ENCODE data around the gene MYCL. TPM values are rescaled to one million over a fixed set of nuclear protein-coding genes. Genes with fewer than 3 reads are reported as not detected.

Gene MYCL
- total RNA-seq, 1 experiment from 2014 or later = 2.0 TPM

GRCh38 chr1:39866767-39867166, 35.0 kb downstream of the MYCL start:
- intact Hi-C loops (cut with micrococcal nuclease; ENCODE audit: unreplicated experiment) = no loop called here
- ChIA-PET POLR2A (no interaction called here), CTCF (no interaction called here)
- no peaks in the 10 kb centered on the region for H3K4me1 ChIP-seq (ENCODE audit: control insufficient read depth, insufficient read depth, low read length)
- no peaks in the 10 kb centered on the region for H3K9me3 ChIP-seq (ENCODE audit: control insufficient read depth, insufficient read depth, low read depth, low read length)
- H3K27me3 ChIP-seq (ENCODE audit: control insufficient read depth, insufficient read depth, low read length) = no peaks in the 10 kb centered on the region
- TF ChIP-seq POLR2AphosphoS5 (IDR thresholded peaks at IDR 0.05; ENCODE audit: low read depth, low read length) (no peak), CTCF (IDR thresholded peaks at IDR 0.05) (no peak), TCF7L2 (IDR thresholded peaks at IDR 0.05; ENCODE audit: low read depth, low read length) (no peak), SIN3A (IDR thresholded peaks at IDR 0.05; ENCODE audit: borderline replicate concordance, insufficient read depth, low read depth, low read length) (no peak)
- TF ChIP-seq, protein P1, sequence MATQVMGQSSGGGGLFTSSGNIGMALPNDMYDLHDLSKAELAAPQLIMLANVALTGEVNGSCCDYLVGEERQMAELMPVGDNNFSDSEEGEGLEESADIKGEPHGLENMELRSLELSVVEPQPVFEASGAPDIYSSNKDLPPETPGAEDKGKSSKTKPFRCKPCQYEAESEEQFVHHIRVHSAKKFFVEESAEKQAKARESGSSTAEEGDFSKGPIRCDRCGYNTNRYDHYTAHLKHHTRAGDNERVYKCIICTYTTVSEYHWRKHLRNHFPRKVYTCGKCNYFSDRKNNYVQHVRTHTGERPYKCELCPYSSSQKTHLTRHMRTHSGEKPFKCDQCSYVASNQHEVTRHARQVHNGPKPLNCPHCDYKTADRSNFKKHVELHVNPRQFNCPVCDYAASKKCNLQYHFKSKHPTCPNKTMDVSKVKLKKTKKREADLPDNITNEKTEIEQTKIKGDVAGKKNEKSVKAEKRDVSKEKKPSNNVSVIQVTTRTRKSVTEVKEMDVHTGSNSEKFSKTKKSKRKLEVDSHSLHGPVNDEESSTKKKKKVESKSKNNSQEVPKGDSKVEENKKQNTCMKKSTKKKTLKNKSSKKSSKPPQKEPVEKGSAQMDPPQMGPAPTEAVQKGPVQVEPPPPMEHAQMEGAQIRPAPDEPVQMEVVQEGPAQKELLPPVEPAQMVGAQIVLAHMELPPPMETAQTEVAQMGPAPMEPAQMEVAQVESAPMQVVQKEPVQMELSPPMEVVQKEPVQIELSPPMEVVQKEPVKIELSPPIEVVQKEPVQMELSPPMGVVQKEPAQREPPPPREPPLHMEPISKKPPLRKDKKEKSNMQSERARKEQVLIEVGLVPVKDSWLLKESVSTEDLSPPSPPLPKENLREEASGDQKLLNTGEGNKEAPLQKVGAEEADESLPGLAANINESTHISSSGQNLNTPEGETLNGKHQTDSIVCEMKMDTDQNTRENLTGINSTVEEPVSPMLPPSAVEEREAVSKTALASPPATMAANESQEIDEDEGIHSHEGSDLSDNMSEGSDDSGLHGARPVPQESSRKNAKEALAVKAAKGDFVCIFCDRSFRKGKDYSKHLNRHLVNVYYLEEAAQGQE (IDR thresholded peaks at IDR 0.05; ENCODE audit: insufficient read depth in 1 of 2, low read depth in 2 of 2, low read length in 1 of 2) = no peak
- H3K36me3 ChIP-seq (ENCODE audit: control insufficient read depth, insufficient read depth, low read length) = no peaks in the 10 kb centered on the region
- DNase-seq (ENCODE audit: low read depth, low spot score) (no peak), ATAC-seq (no peak)
- in situ Hi-C loops (cut with HindIII; ENCODE audit: low pct_unique_long_range_greater_than_20kb, low sequenced_read_pairs) = no loop called here
- no TSS peak for BruUV-seq (replicated peaks)
- H3K4me3 ChIP-seq (ENCODE audit: low read depth in 2 of 2, low read length in 2 of 2) = no peak overlapping the region
- no peak overlapping the region for H3K27ac ChIP-seq (ENCODE audit: low read length)

DNA sequence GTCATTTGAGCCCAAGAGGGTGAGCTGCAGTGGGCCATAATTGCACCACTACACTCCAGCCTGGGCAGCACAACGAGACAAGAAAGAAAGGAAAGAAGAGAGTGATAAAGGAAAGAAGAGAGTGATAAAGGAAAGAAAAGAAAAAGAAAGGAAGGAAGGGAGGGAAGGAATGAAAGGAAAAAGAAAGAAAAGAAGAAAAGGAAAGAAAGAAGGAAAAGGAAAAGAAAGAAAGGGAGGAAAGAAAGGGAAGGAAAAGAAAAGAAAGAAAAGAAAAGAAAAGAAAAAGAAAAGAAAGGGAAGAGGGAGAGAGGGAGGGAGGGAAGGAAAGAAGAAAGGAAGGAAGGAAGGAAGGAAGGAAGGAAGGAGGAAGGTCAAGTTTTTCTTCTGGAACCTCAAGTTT, 36.0 kb downstream of the MYCL start:
- ATAC-seq (no peak), DNase-seq (ENCODE audit: low read depth, low spot score) (no peak)
- H3K4me3 ChIP-seq (ENCODE audit: low read depth in 2 of 2, low read length in 2 of 2) = no peak overlapping the region
- H3K27ac ChIP-seq (ENCODE audit: low read length) = no peak overlapping the region
- BruUV-seq (replicated peaks) = no TSS peak
- intact Hi-C loops (cut with micrococcal nuclease; ENCODE audit: unreplicated experiment) = no loop called here
- CTCF ChIA-PET = no interaction called here
- no peaks in the 10 kb centered on the region for H3K36me3 ChIP-seq (ENCODE audit: control insufficient read depth, insufficient read depth, low read length)
- H3K4me1 ChIP-seq (ENCODE audit: control insufficient read depth, insufficient read depth, low read length) = no peaks in the 10 kb centered on the region
- no peaks in the 10 kb centered on the region for H3K9me3 ChIP-seq (ENCODE audit: control insufficient read depth, insufficient read depth, low read depth, low read length)
- in situ Hi-C loops (cut with HindIII; ENCODE audit: low pct_unique_long_range_greater_than_20kb, low sequenced_read_pairs) = no loop called here
- no peaks in the 10 kb centered on the region for H3K27me3 ChIP-seq (ENCODE audit: control insufficient read depth, insufficient read depth, low read length)
- TF ChIP-seq POLR2AphosphoS5 (IDR thresholded peaks at IDR 0.05; ENCODE audit: low read depth, low read length) (no peak), CTCF (IDR thresholded peaks at IDR 0.05) (no peak), TCF7L2 (IDR thresholded peaks at IDR 0.05; ENCODE audit: low read depth, low read length) (no peak), SIN3A (IDR thresholded peaks at IDR 0.05; ENCODE audit: borderline replicate concordance, insufficient read depth, low read depth, low read length) (no peak)
- TF ChIP-seq, protein P1 (IDR thresholded peaks at IDR 0.05; ENCODE audit: insufficient read depth in 1 of 2, low read depth in 2 of 2, low read length in 1 of 2) = no peak
- POLR2A ChIA-PET = interaction anchor here (0.5 kb wide), 1 partner anchor 35 kb away, joined by 3 read pairs; no protein-coding TSS in a partner anchor

All from Panc1 (cell line).